HG03460 (cell line): ENCODE data around the gene PXMP4.

Experiments used
- ATAC-seq: cut with Tn5 transposase; IDR thresholded peaks from one replicate; pipeline ENCODE4 v1.9.1; 2021; ENCODE audit not compliant: unreplicated experiment

The PXMP4 gene

GRCh38 chr20:33670715-33671499 lies 49.2 kb downstream of the PXMP4 start:
- ATAC-seq, result no peak

- ATAC-seq, result no peak
These were observed 50.1 kb downstream of the PXMP4 start for GRCh38 chr20:33669873-33670640.

- ATAC-seq, result no peak
These were observed 50.9 kb downstream of the PXMP4 start for GRCh38 chr20:33669224-33669623.

- no peak for ATAC-seq
These were observed 51.5 kb downstream of the PXMP4 start for GRCh38 chr20:33668466-33669155.

- no peak for ATAC-seq
These were observed 52.2 kb downstream of the PXMP4 start for GRCh38 chr20:33667676-33668465.

- peak; percentile 13 for ATAC-seq
These were observed 52.9 kb downstream of the PXMP4 start for GRCh38 chr20:33667245-33667675.

- peak; percentile 64 for ATAC-seq
These were observed 53.5 kb downstream of the PXMP4 start, which contains the start of gene ACTL10 for GRCh38 chr20:33666293-33667244. Gene ACTL10 (plus strand): TSS chr20:33666943. CDS start chr20:33667498, 555 bp downstream.

- no peak for ATAC-seq
These were observed 55.4 kb downstream of the PXMP4 start for GRCh38 chr20:33664762-33665144.

GRCh38 chr20:33664085-33664761 lies 55.9 kb downstream of the PXMP4 start:
- ATAC-seq, result no peak

GRCh38 chr20:33663161-33664084 lies 56.7 kb downstream of the PXMP4 start:
- ATAC-seq, result peak; percentile 42

GRCh38 chr20:33662172-33662571 lies 57.9 kb downstream of the PXMP4 start, which contains the start of gene C20orf144:
Gene C20orf144 (plus strand): TSS chr20:33662327. CDS start chr20:33662346, 19 bp downstream.
- no peak for ATAC-seq

GRCh38 chr20:33660685-33661058 lies 59.4 kb downstream of the PXMP4 start:
- no peak for ATAC-seq

GRCh38 chr20:33660035-33660684 lies 60.0 kb downstream of the PXMP4 start:
- ATAC-seq, result no peak

- ATAC-seq, result no peak
These were observed 60.6 kb downstream of the PXMP4 start for GRCh38 chr20:33659341-33660034.

- ATAC-seq, result no peak
These were observed 61.2 kb downstream of the PXMP4 start for GRCh38 chr20:33658929-33659328.

GRCh38 chr20:33658510-33658909 lies 61.6 kb downstream of the PXMP4 start:
- no peak for ATAC-seq

GRCh38 chr20:33657704-33658095 lies 62.4 kb downstream of the PXMP4 start:
- ATAC-seq, result no peak
